ENCODE results near the gene MMEL1.

Gene MMEL1

DNA sequence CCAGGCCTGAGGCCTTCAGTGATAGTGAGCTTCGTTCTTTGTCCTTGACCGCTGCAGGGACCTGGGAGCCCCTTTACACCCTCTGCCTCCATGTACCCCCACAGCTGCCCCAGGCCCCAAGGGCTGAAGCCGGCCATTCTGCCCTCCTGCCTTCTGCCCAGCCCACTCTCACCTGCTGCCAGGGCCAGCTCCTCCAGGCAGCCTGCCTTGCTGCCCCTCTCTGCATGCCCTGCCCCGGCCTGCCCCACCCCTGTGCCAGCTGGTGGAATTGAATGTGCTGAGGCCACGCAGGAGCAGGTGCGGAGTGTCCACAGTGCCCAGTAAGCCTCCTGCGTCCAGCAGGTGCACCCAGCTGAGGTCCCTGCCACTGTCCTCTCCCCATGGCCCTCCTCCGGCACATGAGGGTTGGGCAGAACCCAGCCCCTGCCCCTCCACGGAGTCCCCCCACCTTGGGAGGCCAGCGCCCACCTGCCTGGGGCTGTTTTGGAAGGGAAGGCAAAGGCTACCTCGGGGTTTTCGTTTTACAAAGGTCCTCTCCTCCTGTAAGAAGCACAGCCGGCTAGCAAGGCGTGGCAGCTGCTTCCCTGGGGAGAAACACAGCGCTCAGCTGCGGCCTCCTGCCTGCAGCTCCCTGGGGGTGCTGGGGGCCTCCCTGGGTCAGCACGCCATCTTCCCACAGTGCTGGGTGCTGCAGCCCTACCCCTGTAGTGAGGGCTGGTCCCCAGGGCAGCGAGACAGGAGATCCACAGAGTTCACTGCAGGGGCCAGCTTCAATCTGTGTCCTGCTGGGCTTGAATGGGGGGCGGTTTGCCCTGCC is 21.0 kb downstream of the MMEL1 start:
- Histone ChIP-seq H3K4me3 (ENCODE audit: low read depth in 1 of 2, low read length in 2 of 2) (no peak overlapping the region), H3K36me3 (ENCODE audit: control insufficient read depth in 1 of 2, insufficient read depth in 2 of 2, low read length in 2 of 2) (no peaks in the 10 kb centered on the region), H3K27ac (ENCODE audit: low read depth, low read length) (no peak overlapping the region), H3K27me3 (ENCODE audit: control insufficient read depth in 1 of 2, insufficient read depth in 2 of 2, low read length in 2 of 2) (no peaks in the 10 kb centered on the region), H3K9me3 (ENCODE audit: control insufficient read depth in 1 of 2, low read length in 2 of 2) (peaks cover 8 to 16% of the 10 kb centered on the region in 2 donors), H3K9ac (ENCODE audit: low read depth in 1 of 2, low read length in 2 of 2) (no peak overlapping the region), H3K4me1 (ENCODE audit: control insufficient read depth in 1 of 2, insufficient read depth in 2 of 2, low read length in 2 of 2) (peaks cover 4 to 11% of the 10 kb centered on the region in 2 donors)

GRCh38 chr1:2611031-2611501 is 21.8 kb downstream of the MMEL1 start:
- Histone ChIP-seq H3K27ac (ENCODE audit: low read depth, low read length) (no peak overlapping the region), H3K9me3 (ENCODE audit: control insufficient read depth in 1 of 2, low read length in 2 of 2) (peaks cover 8 to 12% of the 10 kb centered on the region in 2 donors), H3K9ac (ENCODE audit: low read depth in 1 of 2, low read length in 2 of 2) (peak overlapping the region in 1 of 2 donors; percentile 6), H3K4me3 (ENCODE audit: low read depth in 1 of 2, low read length in 2 of 2) (peak overlapping the region; percentile 15 to 28), H3K36me3 (ENCODE audit: control insufficient read depth in 1 of 2, insufficient read depth in 2 of 2, low read length in 2 of 2) (no peaks in the 10 kb centered on the region), H3K27me3 (ENCODE audit: control insufficient read depth in 1 of 2, insufficient read depth in 2 of 2, low read length in 2 of 2) (no peaks in the 10 kb centered on the region), H3K4me1 (ENCODE audit: control insufficient read depth in 1 of 2, insufficient read depth in 2 of 2, low read length in 2 of 2) (peaks cover 4 to 11% of the 10 kb centered on the region in 2 donors)

- no peak overlapping the region for H3K9ac ChIP-seq (ENCODE audit: low read depth in 1 of 2, low read length in 2 of 2)
- H3K27me3 ChIP-seq (ENCODE audit: control insufficient read depth in 1 of 2, insufficient read depth in 2 of 2, low read length in 2 of 2), result no peaks in the 10 kb centered on the region
- peak overlapping the region in 1 of 2 donors; percentile 15 for H3K4me3 ChIP-seq (ENCODE audit: low read depth in 1 of 2, low read length in 2 of 2)
- no peaks in the 10 kb centered on the region for H3K36me3 ChIP-seq (ENCODE audit: control insufficient read depth in 1 of 2, insufficient read depth in 2 of 2, low read length in 2 of 2)
- peaks cover 4 to 11% of the 10 kb centered on the region in 2 donors for H3K4me1 ChIP-seq (ENCODE audit: control insufficient read depth in 1 of 2, insufficient read depth in 2 of 2, low read length in 2 of 2)
- H3K9me3 ChIP-seq (ENCODE audit: control insufficient read depth in 1 of 2, low read length in 2 of 2), result peaks cover 6 to 8% of the 10 kb centered on the region in 2 donors
- no peak overlapping the region for H3K27ac ChIP-seq (ENCODE audit: low read depth, low read length)
These were observed 22.5 kb downstream of the MMEL1 start for GRCh38 chr1:2610036-2610959.

- H3K9me3 ChIP-seq (ENCODE audit: control insufficient read depth in 1 of 2, low read length in 2 of 2), result peaks cover 6 to 8% of the 10 kb centered on the region in 2 donors
- no peaks in the 10 kb centered on the region for H3K27me3 ChIP-seq (ENCODE audit: control insufficient read depth in 1 of 2, insufficient read depth in 2 of 2, low read length in 2 of 2)
- H3K4me1 ChIP-seq (ENCODE audit: control insufficient read depth in 1 of 2, insufficient read depth in 2 of 2, low read length in 2 of 2), result peaks cover 4 to 11% of the 10 kb centered on the region in 2 donors
- H3K4me3 ChIP-seq (ENCODE audit: low read depth in 1 of 2, low read length in 2 of 2), result no peak overlapping the region
- no peak overlapping the region for H3K9ac ChIP-seq (ENCODE audit: low read depth in 1 of 2, low read length in 2 of 2)
- no peaks in the 10 kb centered on the region for H3K36me3 ChIP-seq (ENCODE audit: control insufficient read depth in 1 of 2, insufficient read depth in 2 of 2, low read length in 2 of 2)
- no peak overlapping the region for H3K27ac ChIP-seq (ENCODE audit: low read depth, low read length)
These were observed 23.3 kb downstream of the MMEL1 start for GRCh38 chr1:2609319-2610035.

DNA sequence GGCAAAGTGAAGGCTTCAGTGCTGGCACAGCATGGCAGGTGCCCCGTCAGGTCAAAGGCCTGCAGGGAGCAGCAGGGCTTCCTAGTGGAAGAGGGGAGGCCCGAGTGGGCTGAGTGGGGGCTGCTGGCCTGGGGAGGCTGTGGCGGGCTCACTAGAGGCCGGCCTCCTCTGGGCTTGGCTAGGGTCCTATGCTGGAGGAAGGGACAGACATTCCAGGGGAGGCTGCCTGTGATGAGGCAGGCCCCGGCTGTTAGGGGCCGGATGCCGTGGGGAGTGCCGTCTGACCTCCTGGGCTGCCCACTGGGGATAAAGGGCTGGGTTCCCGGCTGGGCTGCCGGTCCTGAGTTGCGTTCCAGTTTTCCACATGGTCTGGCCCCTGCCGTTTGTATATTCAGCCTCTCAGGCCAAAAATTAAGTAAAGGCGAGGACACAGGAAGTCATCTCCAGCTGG is 25.1 kb downstream of the MMEL1 start:
- Histone ChIP-seq H3K36me3 (ENCODE audit: control insufficient read depth in 1 of 2, insufficient read depth in 2 of 2, low read length in 2 of 2) (no peaks in the 10 kb centered on the region), H3K9ac (ENCODE audit: low read depth in 1 of 2, low read length in 2 of 2) (no peak overlapping the region), H3K27me3 (ENCODE audit: control insufficient read depth in 1 of 2, insufficient read depth in 2 of 2, low read length in 2 of 2) (no peaks in the 10 kb centered on the region), H3K4me1 (ENCODE audit: control insufficient read depth in 1 of 2, insufficient read depth in 2 of 2, low read length in 2 of 2) (peaks cover 4 to 11% of the 10 kb centered on the region in 2 donors), H3K4me3 (ENCODE audit: low read depth in 1 of 2, low read length in 2 of 2) (no peak overlapping the region), H3K27ac (ENCODE audit: low read depth, low read length) (no peak overlapping the region), H3K9me3 (ENCODE audit: control insufficient read depth in 1 of 2, low read length in 2 of 2) (no peaks in the 10 kb centered on the region)

DNA sequence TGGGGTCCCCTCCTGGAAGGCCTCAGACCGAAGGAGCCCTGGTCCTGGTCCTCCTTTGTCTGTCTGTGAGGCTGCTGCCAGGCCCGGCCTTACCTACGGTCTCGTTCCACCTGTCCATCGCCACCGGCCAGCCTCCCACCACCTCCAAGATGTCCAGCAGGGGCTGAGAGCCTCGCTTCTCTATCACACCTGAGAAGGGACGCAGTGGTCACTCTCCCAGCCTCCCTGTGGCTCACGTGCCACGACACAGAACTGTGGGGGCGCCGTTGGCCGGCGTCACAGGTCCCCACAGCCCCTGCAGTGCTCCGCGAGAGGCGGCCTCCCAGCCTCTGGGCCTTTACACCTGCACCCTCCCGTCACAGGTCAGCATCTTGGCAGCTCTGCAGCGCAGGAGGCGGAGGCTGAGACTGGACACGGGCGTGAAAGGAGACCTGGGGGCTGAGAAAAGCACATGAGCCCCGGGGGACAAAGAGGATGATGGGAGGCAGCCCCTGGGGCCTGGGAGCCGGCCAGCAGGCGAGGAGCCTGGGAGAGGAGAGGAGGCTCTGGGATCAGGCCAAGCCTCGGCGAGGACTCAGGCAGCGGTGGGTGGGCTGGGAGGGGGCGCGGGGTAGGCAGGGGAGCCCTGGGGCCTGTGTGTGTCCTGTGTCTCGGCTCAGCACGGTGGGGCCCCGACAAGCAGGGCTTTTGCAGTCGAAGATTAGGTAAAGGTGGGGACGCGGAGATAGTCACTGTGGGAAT is 25.8 kb downstream of the MMEL1 start:
- no peak overlapping the region for H3K27ac ChIP-seq (ENCODE audit: low read depth, low read length)
- H3K4me3 ChIP-seq (ENCODE audit: low read depth in 1 of 2, low read length in 2 of 2), result no peak overlapping the region
- H3K4me1 ChIP-seq (ENCODE audit: control insufficient read depth in 1 of 2, insufficient read depth in 2 of 2, low read length in 2 of 2), result peaks cover 4 to 11% of the 10 kb centered on the region in 2 donors
- H3K36me3 ChIP-seq (ENCODE audit: control insufficient read depth in 1 of 2, insufficient read depth in 2 of 2, low read length in 2 of 2), result no peaks in the 10 kb centered on the region
- H3K27me3 ChIP-seq (ENCODE audit: control insufficient read depth in 1 of 2, insufficient read depth in 2 of 2, low read length in 2 of 2), result no peaks in the 10 kb centered on the region
- no peak overlapping the region for H3K9ac ChIP-seq (ENCODE audit: low read depth in 1 of 2, low read length in 2 of 2)
- no peaks in the 10 kb centered on the region for H3K9me3 ChIP-seq (ENCODE audit: control insufficient read depth in 1 of 2, low read length in 2 of 2)

DNA sequence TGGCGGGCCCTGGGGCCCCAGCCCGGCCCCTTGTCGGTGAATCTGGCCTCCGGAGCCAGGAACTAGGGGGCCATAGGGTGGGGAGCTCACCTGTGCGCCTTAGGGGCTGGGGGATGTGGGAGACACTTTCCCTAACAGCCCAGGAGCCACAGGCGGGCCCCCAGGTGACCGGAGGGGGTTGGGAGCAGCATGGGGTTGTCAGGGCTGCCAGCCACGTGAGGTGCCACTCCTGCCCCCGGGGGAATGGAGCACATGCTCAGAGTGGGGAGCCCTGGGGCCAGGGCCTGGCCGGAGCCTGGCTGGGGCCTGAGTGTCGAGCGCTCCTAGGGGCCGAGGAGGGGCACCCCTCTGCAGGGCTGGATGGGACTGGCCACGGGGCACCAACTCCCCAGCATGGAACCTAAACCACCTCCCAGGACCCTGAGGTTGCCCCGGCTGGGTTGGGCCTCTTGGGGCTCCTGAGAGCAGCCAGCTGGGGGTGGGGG is 26.4 kb downstream of the MMEL1 start:
- no peaks in the 10 kb centered on the region for H3K9me3 ChIP-seq (ENCODE audit: control insufficient read depth in 1 of 2, low read length in 2 of 2)
- no peaks in the 10 kb centered on the region for H3K27me3 ChIP-seq (ENCODE audit: control insufficient read depth in 1 of 2, insufficient read depth in 2 of 2, low read length in 2 of 2)
- no peak overlapping the region for H3K27ac ChIP-seq (ENCODE audit: low read depth, low read length)
- no peak overlapping the region for H3K9ac ChIP-seq (ENCODE audit: low read depth in 1 of 2, low read length in 2 of 2)
- H3K4me3 ChIP-seq (ENCODE audit: low read depth in 1 of 2, low read length in 2 of 2), result no peak overlapping the region
- H3K4me1 ChIP-seq (ENCODE audit: control insufficient read depth in 1 of 2, insufficient read depth in 2 of 2, low read length in 2 of 2), result peaks cover 0 to 7% of the 10 kb centered on the region in 2 donors
- no peaks in the 10 kb centered on the region for H3K36me3 ChIP-seq (ENCODE audit: control insufficient read depth in 1 of 2, insufficient read depth in 2 of 2, low read length in 2 of 2)

GRCh38 chr1:2605509-2606395 is 27.1 kb downstream of the MMEL1 start:
- Histone ChIP-seq H3K4me1 (ENCODE audit: control insufficient read depth in 1 of 2, insufficient read depth in 2 of 2, low read length in 2 of 2) (peaks cover 0 to 2% of the 10 kb centered on the region in 2 donors), H3K9me3 (ENCODE audit: control insufficient read depth in 1 of 2, low read length in 2 of 2) (no peaks in the 10 kb centered on the region), H3K27ac (ENCODE audit: low read depth, low read length) (no peak overlapping the region), H3K36me3 (ENCODE audit: control insufficient read depth in 1 of 2, insufficient read depth in 2 of 2, low read length in 2 of 2) (no peaks in the 10 kb centered on the region), H3K4me3 (ENCODE audit: low read depth in 1 of 2, low read length in 2 of 2) (no peak overlapping the region), H3K9ac (ENCODE audit: low read depth in 1 of 2, low read length in 2 of 2) (no peak overlapping the region), H3K27me3 (ENCODE audit: control insufficient read depth in 1 of 2, insufficient read depth in 2 of 2, low read length in 2 of 2) (no peaks in the 10 kb centered on the region)
